ENCODE measurements around the gene GPR132.
A peak's percentile ranks its signal among the peaks of the same experiment; 100 is the strongest.

The GPR132 gene

DNA sequence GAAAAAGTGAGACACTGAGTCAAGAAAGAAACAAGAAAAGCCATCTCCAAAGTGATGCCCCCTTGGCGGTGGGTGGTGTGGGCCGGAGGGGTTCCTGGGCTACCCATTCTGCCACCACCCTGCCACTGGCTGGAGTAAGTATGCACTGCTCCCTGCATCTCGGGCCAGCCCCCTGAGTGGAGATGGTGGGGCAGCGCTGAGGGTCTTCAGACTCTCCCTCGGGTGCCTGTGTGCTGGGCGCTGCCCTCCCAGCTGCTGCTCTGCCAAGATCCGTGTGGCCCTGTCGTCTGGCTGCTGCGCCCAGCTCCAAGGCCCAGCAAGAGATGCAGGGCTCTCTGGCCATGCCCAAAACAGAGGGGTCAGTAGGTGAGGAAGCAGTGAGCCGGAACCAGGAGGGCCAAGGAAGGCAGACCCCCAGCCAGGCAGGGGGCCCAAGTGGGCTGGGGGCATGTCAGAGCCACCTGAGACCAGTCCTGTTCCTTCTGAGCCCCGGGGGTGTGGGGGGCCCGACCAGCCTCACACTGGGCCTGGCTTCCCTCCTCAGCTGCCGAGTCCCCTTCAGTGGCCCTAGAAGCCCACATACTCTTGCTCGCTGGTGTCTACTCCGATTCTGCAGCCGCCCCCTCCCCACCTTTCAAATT, 5.2 kb downstream of the GPR132 start:
- DNase-seq: no peak

DNA sequence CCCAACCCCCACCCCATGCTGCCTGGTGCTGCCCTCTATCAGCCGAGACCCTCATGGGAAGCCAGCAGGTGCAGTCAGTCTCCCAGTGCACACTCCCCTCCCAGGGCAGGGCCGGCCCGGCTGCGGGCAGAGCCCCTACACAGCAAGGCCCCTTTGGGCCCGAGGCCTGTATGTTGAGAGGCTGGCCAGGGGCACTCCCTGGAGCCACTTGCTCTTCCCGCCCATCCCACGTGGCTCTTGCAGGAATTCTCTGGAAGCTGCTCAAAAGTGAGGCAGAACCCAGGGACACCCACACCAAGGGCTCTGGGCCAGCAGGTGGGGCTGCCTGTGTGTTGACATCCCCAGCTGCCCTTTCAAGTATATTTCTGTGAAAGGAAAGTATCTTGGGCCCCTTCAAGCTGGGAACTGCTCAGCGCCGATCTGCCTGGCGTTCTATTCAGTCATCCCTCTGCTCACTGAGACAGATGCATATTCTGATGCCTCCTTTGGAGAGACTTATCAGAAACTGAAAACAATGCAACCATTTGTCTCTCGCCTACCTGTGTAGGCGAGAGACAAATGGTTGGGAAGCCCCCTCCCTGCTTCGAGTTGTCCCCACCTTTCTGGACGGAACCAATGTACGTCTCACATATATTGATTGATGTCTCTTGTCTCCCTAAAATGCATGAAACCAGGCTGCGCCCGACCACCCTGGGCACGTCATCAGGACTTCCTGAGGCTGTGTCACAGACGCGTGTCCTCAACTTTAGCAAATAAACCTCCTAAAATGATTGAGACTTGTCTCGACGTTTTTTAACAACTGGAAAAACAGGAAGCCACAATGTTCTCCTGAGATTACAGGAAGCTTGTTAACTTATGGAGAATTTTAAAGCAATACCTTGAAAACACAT, 6.0 kb downstream of the GPR132 start:
- DNase-seq: no peak

DNA sequence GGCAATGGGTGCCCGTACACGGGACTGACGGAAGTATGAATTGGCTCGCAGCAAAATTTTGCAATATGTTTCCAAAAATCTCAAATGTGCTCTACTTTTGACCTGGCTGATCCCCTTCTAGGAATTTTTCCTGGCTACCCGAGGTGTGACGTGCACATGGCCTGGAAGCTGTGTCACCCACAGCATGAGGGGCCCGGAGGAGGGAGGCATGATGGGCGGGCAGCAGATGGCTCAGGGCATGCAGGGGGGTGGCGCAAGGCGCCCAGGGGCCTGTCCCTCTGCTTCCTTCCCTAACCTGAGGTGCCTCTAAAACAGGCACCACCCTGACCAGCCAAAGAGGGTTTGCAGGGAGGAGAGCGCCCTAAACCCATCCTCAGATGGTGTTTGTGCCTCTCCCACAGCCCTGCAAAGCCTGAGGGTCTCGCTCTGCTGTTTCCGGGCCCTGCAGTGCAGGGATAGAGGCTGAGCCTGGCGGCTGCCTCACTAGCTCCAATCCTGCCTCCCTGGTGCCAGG, 6.7 kb downstream of the GPR132 start:
- DNase-seq: no peak

DNA sequence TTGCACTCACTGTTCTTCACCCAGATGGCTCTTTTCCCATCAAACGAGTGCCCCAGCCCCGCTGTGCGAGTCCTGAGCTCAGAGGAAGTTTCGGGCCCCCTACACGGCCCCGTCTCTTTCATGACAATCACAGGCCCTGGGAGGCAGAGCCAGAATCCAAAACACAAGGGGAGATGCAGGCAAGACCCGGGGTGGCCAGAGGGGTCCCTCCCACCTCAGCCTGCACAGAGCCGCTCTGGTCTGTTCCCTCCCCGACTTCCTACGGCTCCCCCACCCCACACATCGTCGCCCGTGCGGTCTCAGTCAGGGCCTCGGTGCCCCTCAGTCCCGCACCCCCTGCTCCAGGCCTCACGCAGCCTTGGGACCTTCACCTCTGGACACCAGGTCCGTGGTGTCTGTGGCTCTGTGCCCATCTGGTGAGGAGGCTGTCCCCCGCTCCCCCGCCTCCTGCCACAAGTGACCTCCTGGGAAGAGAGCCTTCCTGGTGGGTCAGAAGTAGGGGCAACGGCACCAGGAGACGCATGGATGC, 8.9 kb downstream of the GPR132 start:
- peak; percentile 46 for DNase-seq

DNA sequence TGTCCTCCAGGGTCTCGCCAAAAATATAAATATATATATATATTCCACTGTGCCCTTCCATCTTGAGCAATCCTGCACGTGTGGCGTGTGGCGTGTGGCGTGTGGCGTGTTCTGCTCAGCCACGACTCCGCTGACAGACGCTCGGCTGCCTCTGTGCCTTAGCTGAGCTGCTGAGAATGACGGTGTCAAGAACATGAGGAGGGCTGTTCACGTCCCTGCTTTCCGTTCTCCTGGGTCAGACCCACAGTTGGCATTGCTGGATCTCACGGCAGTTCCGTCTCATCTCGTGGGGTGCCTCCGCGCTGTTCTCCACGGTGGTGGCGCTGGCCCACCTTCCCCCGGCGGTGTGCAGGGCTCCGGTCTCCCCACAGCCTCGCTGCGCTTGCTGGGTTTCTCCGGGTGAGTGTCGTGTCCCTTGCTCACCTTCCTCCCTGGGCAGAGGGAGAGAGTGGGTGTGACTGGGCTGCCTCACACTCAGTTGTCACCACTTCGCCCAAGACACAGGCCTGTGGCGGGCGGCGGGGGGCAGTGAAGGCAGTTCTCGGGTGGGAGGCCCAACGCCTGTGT, 9.4 kb downstream of the GPR132 start:
- no peak for DNase-seq

DNA sequence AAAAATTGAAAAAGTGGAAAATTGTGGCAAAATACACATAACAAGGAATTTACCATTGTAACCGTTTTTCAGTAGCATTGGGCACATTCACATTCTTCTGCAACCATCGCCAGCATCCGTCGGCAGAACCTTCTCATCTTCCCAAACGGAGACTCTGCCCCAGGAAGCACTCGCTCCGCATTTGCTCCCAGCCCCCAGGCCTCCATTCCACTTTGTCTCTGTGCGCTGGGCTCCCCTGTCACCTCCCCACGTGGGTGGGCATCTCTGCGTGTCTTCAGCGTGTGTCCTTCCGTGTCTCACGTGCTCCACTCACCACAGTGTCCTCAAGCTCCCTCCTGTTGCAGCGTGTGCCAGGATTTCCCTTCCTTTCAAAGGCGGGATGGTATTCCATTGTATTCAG, 9.9 kb downstream of the GPR132 start:
- no peak for DNase-seq

DNA sequence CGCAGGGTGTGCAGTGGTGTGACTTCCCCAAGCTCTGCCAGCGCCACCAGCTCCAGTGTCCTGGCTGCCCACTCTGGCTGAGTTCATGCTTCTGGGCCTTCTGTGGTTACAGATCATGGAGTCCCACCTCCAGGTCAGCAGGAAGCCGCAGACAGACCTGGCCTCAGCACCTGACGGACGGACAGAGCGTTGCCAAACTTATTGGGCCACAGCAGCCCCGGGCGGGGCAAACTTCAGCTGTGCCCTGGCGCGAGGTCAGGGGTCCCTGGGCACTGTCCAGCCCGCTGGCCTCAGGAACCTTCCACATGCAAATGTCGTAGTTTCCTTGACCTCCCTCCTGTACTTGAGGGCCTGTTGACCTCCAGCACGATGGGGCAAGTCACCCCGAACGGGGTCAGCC, 11.2 kb downstream of the GPR132 start:
- DNase-seq: no peak

DNA sequence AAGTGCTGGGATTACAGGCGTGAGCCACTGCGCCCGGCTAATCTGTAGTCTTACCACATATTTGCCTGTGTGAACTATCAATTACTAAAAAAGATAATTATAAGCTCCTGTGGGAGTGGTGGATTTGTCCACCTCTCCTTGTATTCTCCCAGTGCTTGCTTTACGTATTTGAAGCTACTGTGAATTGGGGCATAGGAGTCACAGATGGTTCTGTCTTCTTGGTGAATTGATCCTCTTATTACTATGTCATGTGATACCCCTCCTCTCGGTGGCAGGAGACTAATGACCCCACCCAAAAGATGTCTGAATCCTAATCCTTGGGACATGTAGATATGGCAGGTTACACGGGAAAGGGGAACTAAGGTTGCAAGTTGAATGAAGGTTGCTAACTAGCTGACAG, 11.8 kb downstream of the GPR132 start:
- DNase-seq: no peak

DNA sequence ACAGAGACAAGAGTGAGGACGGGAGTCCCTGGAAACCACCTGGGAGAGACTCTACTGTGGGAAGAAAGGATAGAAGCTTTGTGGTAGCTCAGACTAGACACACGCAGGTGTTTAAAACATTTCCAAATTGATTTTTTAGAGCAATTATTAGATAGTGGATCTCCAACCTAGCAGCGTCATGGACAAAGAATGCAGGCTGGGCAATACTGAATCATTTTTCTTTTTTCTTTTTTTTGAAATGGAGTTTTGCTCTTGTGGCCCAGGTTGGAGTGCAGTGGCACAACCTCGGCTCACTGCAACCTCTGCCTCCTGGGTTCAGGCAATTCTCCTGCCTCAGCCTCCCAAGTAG, 13.1 kb downstream of the GPR132 start:
- DNase-seq: no peak

DNA sequence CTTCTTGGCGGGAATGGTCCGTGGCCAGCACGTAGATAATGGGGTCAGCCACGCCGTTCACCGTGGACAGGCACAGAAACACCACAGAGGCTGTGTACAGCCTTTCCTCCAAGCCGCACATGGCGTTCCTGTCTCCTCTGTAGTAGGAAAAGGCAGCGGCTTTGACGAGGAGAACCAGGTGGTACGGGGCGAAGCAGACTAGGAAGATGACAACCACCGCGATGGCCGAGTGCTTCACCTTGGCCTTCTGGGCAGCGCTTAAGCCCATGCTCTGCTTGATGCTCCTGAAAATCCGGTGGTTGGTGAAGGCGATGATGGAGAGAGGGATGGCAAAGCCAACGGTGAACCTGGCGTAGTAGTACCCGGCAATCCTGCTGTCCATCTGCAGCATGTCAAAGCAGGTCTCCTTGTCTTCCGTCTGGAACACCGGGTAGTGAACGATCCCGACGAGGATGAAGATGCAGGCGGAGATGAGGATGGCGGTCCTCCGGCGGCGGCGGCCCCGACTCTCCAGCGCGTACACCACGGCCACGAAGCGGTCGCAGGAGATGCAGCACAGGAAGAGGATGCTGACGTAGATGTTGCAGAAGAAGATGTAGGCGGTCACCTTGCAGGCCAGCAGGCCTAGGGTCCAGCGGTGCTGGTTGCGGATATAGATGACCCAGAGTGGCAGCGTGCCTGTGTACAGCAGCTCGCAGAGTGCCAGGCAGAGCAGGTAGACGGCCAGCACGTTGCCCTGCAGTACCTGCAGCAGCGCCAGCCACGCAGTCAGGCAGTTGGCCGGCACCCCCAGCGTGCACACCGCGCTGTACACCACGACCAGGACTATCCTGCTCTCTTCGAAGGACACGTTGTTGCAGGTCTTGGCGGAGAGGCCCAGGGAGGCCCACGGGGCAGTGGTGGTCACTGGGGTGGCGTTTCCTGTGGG, 13.8 kb downstream of the GPR132 start:
- no peak for DNase-seq

DNA sequence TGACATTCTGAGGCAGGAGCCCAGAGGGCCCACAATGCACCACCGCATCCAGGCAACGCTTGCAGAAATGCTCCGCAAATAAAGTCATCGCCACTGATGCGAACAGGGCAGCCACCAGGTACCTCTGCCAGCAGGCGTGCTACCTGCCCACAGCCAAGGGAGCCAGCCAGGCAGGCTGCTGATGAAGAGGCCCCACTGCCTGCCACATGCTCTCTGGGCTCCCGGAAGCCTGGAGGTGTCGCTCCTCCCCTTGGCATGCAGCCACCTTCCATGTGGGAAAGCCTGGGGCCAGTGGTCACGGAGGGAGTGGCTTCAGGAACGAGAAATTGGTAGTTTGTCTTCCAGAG, 14.7 kb downstream of the GPR132 start:
- DNase-seq: no peak

DNA sequence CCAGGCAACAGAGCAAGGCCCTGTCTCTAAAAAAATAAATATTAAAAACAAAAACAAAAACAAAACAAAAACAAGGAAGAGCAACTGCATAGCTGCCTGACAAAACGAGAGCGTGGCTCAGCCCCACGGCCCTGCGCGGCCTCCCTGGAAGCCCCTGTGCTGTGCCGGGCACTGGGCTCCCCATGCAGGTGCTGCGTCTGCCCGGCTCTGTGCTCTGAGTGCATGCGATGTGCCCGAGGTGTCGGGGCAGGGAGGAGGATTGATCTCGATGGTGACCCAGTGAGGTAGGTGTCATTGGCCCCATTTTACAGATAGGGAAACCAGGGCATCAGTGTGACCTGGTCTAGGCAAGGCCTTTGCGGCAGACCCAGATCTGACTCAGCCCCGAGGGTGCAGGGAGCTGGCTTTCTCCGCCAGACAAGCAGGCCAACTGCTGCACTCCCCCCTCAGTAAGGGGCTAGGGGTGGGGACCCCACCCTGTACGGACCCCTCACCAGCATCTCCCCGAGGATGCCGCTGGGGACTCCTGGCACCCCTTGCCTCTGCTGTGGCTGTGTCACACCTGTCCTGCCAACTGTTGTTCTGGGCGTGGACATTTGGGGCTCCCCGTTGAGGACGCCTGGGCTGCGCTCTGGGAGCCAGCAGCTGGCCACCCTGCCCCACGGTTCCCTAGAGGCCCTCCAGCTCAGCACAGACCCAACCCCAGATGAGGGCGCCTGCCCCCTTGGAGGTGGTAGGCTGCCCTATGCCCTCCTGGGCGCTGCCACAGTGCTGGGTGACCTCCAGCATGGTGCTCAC, 15.3 kb downstream of the GPR132 start:
- DNase-seq: no peak

DNA sequence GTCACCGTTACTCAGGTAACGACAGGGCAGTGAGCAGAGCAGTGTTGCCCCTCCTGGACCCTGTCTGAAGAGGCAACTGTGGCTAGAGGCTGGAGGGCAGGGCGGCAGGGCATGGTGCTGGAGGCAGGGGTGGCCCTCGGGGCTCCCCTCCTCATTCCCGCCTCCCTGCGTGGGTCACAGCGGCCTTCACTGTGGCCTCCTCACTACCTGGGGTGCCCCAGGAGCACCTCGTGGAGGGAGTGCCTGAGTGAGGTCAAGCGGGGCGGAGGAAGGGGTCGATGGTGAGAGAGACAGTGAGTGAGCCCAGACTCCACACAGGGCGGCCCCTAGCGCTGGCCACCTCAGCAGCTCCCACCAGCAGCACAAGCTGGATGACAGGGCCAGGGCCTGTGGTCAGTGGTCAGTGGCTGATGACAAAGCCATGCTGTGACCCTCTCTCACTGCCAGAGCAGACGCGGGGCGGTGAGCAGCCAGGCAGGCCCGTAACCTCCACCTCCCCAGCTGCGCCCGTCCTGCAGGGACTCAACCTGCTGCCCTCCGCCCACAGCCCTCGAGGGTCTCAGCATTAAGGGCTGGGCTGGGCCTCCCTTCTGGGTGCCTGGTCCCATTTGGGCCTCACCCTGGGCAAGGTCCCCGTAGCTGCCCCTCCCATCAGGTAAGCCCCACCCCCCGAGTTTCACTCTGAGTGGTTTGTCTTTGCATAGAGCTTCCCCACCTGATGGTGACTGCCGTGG, 17.8 kb downstream of the GPR132 start:
- no peak for DNase-seq

DNA sequence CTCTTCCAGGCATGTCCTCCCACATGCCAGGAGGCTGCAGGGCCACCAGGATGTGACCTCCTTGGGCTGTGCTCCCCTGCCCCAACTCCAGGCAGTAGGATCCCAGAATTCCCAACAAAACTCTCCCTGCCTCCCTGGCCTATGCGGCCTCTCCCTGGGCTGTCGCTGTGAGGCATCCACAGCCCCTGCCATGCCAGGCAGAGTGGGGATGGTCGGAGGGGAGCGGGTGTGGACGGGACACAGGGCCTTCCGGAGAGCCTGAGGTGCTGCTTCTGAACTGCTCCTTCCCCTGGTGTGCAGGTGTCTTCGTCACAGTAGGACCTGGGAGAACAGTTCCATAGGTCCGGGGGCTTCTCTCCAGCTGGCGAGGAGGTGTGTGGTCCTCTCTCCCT, 18.3 kb downstream of the GPR132 start:
- no peak for DNase-seq

DNA sequence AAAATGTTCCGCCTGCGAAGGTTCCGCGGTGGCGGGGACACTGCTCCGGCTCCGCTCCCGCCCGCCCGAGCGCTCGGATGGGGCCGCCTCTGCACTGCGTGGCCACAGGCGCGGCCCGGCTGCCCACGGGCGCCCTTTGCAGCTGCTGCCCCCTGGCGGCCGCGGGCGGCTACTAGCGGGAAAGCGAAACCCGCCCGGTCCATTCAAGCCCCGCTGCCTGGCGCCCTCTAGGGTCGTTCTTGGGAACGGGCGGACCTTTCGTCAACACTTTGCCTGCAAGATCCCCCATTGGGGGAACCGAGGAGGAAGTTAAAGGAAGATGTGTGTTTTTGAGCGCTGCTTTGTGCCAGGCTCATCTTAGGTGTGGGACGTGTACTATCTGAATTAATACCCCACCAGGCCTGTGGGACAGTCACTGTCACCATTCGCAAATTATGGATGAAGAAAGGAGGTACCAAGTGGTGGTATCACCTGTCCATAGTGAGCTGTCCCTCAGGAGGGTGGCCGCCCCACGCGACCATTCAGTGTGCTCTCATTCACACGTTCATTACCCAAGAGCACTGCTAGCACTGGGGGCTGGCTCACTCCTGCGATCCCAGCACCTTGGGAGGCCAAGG, 19.4 kb downstream of the GPR132 start:
- peak; percentile 99 for DNase-seq

DNA sequence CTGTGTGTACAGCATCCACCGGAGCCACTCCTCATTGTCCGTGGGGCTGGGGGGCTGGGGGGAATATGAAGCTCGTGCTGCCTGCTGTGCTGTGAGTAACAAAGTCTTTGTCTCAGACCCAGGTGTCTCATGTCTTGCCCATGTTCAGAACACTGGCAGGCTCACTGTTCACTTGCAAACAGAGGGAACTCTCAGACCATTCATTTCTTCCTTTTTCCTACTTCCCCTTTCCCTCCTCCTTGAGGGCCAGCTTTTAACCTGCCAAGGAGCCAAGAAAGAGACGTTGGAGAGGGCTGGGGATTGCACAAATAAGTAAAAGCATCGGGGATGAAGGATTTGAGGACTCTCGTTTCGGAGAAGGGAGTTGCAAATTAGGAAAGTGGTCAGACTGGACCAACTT, 21.6 kb downstream of the GPR132 start:
- DNase-seq: no peak

DNA sequence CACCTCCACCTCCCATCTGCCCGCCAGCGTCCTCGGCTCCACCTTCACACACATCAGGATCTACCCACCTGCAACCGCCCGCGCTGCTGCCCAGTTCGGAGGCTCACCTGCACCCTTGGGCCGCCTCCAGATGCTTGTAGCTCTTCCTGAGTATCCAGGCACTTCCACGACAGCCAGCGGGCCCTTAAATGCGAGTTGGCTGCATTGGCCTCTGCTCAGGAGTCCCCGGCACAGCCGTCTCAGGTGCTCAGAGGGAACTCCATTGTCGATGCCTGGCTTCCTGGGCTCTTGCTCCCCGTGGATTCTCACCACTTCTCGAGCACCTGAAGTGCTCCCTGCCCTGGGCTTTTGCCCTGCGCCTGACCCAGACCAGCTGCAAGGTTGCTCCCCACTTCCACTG, 22.4 kb downstream of the GPR132 start:
- DNase-seq: no peak

DNA sequence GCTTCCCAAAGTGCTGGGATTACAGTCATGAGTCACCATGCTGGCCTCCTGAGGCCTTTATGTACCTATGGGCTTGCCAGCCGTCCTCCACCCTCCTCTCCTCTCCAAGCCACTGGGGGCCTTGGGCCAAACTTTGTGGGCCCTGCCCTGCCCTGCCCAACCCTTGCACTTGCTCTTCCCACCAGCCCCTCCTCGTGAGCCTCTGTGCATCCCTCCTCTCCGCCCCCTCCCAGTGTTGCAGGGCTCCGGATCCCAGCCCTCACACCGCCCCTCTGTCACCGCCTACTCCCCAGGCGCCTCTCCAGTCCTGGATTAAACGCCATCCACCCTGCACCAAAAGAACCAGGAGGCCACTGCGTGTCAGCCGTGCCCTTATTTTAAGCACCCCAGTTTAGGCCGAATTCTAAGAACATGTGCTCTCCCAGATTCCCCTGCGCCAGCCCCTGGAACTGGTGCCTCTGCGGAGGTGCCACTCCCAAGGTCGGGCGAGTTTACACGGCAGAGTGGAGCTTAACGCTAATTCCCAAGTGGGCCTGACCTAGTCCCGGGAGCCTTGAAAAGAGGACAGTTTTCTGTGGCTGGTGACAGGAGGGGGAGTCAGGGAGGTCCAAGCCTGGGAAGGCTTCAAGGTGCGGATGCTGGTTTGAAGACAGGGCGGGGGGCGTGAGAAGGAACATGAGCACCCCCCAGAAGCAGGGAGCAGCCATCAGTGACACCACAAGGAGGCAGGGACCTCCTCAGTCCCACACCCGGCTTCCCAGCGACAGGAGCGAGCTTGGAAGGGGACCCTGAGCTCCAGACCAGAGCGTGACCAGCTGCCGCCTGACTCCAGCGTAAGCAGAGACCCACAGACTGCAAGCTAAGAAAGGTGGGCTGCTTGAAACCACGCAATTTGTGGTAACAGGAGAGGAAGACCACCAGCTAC, 23.1 kb downstream of the GPR132 start:
- no peak for DNase-seq

DNA sequence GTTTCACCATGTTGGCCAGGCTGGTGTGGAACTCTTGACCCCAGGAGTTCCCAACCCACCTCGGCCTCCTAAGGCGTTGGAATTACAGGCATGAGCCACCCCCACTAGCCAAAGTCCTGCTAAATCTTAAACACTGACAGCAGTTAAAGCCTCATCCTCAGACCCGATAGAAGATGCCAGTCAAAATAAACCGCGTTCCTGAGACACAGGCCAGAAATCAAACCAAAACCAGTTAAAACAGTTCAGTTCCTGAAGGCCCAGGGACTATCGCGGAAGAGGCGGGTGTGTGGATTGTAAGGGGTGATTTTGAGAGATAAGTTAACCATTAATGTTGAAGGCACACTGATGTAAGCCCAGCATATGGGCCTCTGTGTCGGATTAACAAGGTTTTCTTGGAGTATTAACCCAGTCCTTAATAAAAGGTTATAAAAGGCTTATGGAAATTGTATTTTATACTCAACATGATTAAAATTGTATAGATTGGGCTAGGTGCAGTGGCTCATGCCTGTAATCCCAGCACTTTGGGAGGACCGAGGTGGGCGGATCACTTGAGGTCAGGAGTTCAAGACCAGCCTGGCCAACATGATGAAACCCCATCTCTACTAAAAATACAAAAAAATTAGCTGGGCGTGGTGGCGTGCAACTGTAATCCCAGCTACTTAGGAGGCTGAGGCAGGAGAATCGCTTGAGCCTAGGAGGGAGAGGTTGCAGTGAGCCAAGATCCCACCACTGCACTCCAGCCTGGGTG, 25.6 kb downstream of the GPR132 start:
- DNase-seq: no peak

Measured in activated CD8-positive, alpha-beta memory T cell treated with anti-CD3 and anti-CD28 coated beads, Interleukin-2, amount 50 U/mL, for 48 hours (primary cell).